ENCODE results near the gene MAP1A. TPM values are rescaled to one million over a fixed set of nuclear protein-coding genes. Genes with fewer than 3 reads are reported as not detected.
A peak's percentile ranks its signal among the peaks of the same experiment; 100 is the strongest.

Gene MAP1A
- total RNA-seq, 3 donors from 2014 or later = 1.1 to 1.2 (median 1.2) TPM

DNA sequence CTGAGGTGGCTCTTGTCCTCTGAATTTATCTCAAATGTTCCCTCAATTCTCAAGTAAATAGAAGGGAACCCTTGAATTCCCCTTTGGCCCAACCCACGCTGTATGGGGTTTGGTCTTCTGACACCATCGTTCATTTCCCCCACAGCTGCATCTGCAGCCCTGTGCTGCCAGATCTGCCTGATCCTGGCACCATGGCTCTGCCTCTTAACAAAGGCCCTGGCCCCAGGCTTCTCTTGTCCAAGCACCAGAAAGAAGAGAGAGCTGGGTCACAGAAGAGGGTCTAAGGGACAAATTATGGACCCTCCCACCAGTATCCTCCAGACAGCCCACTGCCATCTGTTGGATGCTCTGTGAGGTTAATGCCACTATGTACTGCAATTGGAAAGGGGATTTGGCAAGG, 1.8 kb downstream of the MAP1A start:
- Mint-ChIP-seq H3K4me3 (peak overlapping the region; percentile 8), H3K4me1 (ENCODE audit: low read depth) (peaks cover 19% of the 10 kb centered on the region)

DNA sequence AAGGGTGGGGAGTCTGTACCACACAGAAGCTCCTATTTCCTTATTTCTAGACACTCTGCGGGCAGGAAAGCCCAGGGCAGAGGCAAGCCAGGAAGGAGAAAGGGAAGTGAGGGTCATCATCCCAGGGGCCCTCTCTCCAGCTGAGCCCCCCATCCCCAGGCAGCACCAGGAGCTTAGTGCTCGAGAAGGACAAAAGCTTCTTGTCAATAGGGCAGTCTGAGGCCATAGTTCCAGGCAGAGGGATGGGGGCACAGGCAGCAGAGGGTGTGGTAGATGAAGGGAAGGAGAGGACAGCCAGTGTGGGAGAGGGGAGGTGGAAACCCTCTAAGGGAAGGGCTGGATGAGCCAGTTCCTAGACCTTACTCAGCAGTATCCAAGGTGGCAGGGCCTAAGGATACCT, 2.7 kb downstream of the MAP1A start:
- DNase-seq = no peak
- ATAC-seq = no peak
- H3K36me3 Mint-ChIP-seq (ENCODE audit: insufficient read depth) = no peaks in the 10 kb centered on the region
- H3K27me3 Mint-ChIP-seq (ENCODE audit: low read depth) = peaks cover 28% of the 10 kb centered on the region
- H3K4me1 Mint-ChIP-seq (ENCODE audit: low read depth) = peaks cover 22% of the 10 kb centered on the region
- H3K4me3 Mint-ChIP-seq = no peak overlapping the region
- no peaks in the 10 kb centered on the region for H3K9me3 Mint-ChIP-seq

More for the DNA sequence above, 1.8 kb downstream of the MAP1A start:
- Mint-ChIP-seq H3K27me3 (ENCODE audit: low read depth) (peaks cover 28% of the 10 kb centered on the region), H3K36me3 (ENCODE audit: insufficient read depth) (no peaks in the 10 kb centered on the region), H3K9me3 (no peaks in the 10 kb centered on the region)
- no peak for ATAC-seq
- no peak for DNase-seq

DNA sequence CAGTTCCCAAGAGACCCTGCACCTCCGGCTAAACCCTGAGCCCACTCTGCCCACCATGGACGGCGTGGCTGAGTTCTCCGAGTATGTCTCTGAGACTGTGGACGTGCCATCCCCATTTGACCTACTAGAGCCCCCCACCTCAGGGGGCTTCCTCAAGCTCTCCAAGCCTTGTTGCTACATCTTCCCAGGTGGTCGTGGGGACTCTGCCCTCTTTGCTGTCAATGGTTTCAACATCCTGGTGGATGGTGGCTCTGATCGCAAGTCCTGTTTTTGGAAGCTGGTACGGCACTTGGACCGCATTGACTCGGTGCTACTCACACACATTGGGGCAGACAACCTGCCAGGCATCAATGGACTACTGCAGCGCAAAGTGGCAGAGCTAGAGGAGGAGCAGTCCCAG, 4.0 kb downstream of the MAP1A start:
- DNase-seq = no peak
- Mint-ChIP-seq H3K9me3 (no peaks in the 10 kb centered on the region), H3K36me3 (ENCODE audit: insufficient read depth) (no peaks in the 10 kb centered on the region), H3K27me3 (ENCODE audit: low read depth) (peaks cover 25% of the 10 kb centered on the region), H3K4me1 (ENCODE audit: low read depth) (peaks cover 23% of the 10 kb centered on the region), H3K4me3 (no peak overlapping the region)
- no peak for ATAC-seq

DNA sequence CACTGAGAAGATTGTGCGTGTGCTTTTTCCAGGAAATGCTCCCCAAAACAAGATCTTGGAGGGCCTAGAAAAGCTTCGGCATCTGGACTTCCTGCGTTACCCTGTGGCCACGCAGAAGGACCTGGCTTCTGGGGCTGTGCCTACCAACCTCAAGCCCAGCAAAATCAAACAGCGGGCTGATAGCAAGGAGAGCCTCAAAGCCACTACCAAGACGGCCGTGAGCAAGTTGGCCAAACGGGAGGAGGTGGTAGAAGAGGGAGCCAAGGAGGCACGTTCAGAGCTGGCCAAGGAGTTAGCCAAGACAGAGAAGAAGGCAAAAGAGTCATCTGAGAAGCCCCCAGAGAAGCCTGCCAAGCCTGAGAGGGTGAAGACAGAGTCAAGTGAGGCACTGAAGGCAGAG, 4.8 kb downstream of the MAP1A start:
- H3K9me3 Mint-ChIP-seq = no peaks in the 10 kb centered on the region
- peaks cover 23% of the 10 kb centered on the region for H3K4me1 Mint-ChIP-seq (ENCODE audit: low read depth)
- H3K4me3 Mint-ChIP-seq = no peak overlapping the region
- ATAC-seq (no peak), DNase-seq (no peak)
- peaks cover 20% of the 10 kb centered on the region for H3K27me3 Mint-ChIP-seq (ENCODE audit: low read depth)
- no peaks in the 10 kb centered on the region for H3K36me3 Mint-ChIP-seq (ENCODE audit: insufficient read depth)

DNA sequence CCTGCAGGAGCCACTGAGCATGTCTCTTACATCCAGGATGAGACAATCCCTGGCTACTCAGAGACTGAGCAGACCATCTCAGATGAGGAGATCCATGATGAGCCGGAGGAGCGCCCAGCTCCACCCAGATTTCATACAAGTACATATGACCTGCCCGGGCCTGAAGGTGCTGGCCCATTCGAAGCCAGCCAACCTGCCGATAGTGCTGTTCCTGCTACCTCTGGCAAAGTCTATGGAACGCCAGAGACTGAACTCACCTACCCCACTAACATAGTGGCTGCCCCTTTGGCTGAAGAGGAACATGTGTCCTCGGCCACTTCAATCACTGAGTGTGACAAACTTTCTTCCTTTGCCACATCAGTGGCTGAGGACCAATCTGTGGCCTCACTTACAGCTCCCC, 6.2 kb downstream of the MAP1A start:
- ATAC-seq (no peak), DNase-seq (no peak)
- Mint-ChIP-seq H3K27me3 (ENCODE audit: low read depth) (peaks cover 9% of the 10 kb centered on the region), H3K4me3 (no peak overlapping the region), H3K4me1 (ENCODE audit: low read depth) (peaks cover 14% of the 10 kb centered on the region), H3K9me3 (no peaks in the 10 kb centered on the region), H3K36me3 (ENCODE audit: insufficient read depth) (no peaks in the 10 kb centered on the region)

DNA sequence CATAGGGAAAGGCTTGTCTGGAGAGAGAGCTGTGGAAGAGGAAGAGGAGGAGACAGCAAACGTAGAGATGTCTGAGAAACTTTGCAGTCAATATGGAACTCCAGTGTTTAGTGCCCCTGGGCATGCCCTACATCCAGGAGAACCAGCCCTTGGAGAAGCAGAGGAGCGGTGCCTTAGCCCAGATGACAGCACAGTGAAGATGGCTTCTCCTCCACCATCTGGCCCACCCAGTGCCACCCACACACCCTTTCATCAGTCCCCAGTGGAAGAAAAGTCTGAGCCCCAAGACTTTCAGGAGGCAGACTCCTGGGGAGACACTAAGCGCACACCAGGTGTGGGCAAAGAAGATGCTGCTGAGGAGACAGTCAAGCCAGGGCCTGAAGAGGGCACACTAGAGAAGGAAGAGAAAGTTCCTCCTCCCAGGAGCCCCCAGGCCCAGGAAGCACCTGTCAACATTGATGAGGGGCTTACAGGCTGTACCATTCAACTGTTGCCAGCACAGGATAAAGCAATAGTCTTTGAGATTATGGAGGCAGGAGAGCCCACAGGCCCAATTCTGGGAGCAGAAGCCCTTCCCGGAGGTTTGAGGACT, 6.9 kb downstream of the MAP1A start:
- Mint-ChIP-seq H3K9me3 (no peaks in the 10 kb centered on the region), H3K36me3 (ENCODE audit: insufficient read depth) (no peaks in the 10 kb centered on the region), H3K4me1 (ENCODE audit: low read depth) (peaks cover 10% of the 10 kb centered on the region), H3K27me3 (ENCODE audit: low read depth) (peaks cover 4% of the 10 kb centered on the region), H3K4me3 (no peak overlapping the region)
- DNase-seq = no peak
- ATAC-seq = no peak

DNA sequence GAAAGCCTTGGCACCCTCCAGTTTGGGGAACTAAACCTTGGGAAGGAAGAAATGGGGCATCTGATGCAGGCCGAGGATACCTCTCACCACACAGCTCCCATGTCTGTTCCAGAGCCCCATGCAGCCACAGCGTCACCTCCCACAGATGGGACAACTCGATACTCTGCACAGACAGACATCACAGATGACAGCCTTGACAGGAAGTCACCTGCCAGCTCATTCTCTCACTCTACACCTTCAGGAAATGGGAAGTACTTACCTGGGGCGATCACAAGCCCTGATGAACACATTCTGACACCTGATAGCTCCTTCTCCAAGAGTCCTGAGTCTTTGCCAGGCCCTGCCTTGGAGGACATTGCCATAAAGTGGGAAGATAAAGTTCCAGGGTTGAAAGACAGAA, 7.7 kb downstream of the MAP1A start:
- Mint-ChIP-seq H3K9me3 (no peaks in the 10 kb centered on the region), H3K4me1 (ENCODE audit: low read depth) (peaks cover 10% of the 10 kb centered on the region), H3K4me3 (no peak overlapping the region), H3K27me3 (ENCODE audit: low read depth) (no peaks in the 10 kb centered on the region), H3K36me3 (ENCODE audit: insufficient read depth) (no peaks in the 10 kb centered on the region)
- DNase-seq = no peak
- ATAC-seq = peak; percentile 33 to 41

DNA sequence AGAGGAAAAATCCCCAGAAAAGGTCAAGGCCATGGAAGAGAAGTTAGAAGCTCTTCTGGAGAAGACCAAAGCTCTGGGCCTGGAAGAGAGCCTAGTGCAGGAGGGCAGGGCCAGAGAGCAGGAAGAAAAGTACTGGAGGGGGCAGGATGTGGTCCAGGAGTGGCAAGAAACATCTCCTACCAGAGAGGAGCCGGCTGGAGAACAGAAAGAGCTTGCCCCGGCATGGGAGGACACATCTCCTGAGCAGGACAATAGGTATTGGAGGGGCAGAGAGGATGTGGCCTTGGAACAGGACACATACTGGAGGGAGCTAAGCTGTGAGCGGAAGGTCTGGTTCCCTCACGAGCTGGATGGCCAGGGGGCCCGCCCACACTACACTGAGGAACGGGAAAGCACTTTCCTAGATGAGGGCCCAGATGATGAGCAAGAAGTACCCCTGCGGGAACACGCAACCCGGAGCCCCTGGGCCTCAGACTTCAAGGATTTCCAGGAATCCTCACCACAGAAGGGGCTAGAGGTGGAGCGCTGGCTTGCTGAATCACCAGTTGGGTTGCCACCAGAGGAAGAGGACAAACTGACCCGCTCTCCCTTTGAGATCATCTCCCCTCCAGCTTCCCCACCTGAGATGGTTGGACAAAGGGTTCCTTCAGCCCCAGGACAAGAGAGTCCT, 9.0 kb downstream of the MAP1A start:
- H3K27me3 Mint-ChIP-seq (ENCODE audit: low read depth) = no peaks in the 10 kb centered on the region
- H3K4me3 Mint-ChIP-seq = no peak overlapping the region
- DNase-seq (no peak), ATAC-seq (no peak)
- no peaks in the 10 kb centered on the region for H3K9me3 Mint-ChIP-seq
- H3K36me3 Mint-ChIP-seq (ENCODE audit: insufficient read depth) = no peaks in the 10 kb centered on the region
- H3K4me1 Mint-ChIP-seq (ENCODE audit: low read depth) = peaks cover 10% of the 10 kb centered on the region

DNA sequence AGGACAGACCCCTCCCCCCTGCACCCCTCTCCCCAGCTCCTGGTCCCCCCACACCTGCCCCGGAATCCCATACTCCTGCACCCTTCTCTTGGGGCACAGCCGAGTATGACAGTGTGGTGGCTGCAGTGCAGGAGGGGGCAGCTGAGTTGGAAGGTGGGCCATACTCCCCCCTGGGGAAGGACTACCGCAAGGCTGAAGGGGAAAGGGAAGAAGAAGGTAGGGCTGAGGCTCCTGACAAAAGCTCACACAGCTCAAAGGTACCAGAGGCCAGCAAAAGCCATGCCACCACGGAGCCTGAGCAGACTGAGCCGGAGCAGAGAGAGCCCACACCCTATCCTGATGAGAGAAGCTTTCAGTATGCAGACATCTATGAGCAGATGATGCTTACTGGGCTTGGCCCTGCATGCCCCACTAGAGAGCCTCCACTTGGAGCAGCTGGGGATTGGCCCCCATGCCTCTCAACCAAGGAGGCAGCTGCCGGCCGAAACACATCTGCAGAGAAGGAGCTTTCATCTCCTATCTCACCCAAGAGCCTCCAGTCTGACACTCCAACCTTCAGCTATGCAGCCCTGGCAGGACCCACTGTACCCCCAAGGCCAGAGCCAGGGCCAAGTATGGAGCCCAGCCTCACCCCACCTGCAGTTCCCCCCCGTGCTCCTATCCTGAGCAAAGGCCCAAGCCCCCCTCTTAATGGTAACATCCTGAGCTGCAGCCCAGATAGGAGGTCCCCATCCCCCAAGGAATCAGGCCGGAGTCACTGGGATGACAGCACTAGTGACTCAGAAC, 9.8 kb downstream of the MAP1A start:
- ATAC-seq = no peak
- H3K4me3 Mint-ChIP-seq = no peak overlapping the region
- no peaks in the 10 kb centered on the region for H3K36me3 Mint-ChIP-seq (ENCODE audit: insufficient read depth)
- H3K4me1 Mint-ChIP-seq (ENCODE audit: low read depth) = peaks cover 10% of the 10 kb centered on the region
- no peaks in the 10 kb centered on the region for H3K27me3 Mint-ChIP-seq (ENCODE audit: low read depth)
- no peak for DNase-seq
- H3K9me3 Mint-ChIP-seq = no peaks in the 10 kb centered on the region

DNA sequence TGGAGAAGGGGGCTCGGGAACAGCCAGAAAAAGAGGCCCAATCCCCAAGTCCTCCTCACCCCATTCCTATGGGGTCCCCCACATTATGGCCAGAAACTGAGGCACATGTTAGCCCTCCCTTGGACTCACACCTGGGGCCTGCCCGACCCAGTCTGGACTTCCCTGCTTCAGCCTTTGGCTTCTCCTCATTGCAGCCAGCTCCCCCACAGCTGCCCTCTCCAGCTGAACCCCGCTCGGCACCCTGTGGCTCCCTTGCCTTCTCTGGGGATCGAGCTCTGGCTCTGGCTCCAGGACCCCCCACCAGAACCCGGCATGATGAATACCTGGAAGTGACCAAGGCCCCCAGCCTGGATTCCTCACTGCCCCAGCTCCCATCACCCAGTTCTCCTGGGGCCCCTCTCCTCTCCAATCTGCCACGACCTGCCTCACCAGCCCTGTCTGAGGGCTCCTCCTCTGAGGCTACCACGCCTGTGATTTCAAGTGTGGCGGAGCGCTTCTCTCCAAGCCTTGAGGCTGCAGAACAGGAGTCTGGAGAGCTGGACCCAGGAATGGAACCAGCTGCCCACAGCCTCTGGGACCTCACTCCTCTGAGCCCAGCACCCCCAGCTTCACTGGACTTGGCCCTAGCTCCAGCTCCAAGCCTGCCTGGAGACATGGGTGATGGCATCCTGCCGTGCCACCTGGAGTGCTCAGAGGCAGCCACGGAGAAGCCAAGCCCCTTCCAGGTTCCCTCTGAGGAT, 10.6 kb downstream of the MAP1A start:
- H3K27me3 Mint-ChIP-seq (ENCODE audit: low read depth) = no peaks in the 10 kb centered on the region
- peaks cover 10% of the 10 kb centered on the region for H3K4me1 Mint-ChIP-seq (ENCODE audit: low read depth)
- ATAC-seq (no peak), DNase-seq (no peak)
- H3K9me3 Mint-ChIP-seq = no peaks in the 10 kb centered on the region
- H3K4me3 Mint-ChIP-seq = no peak overlapping the region
- H3K36me3 Mint-ChIP-seq (ENCODE audit: insufficient read depth) = no peaks in the 10 kb centered on the region

DNA sequence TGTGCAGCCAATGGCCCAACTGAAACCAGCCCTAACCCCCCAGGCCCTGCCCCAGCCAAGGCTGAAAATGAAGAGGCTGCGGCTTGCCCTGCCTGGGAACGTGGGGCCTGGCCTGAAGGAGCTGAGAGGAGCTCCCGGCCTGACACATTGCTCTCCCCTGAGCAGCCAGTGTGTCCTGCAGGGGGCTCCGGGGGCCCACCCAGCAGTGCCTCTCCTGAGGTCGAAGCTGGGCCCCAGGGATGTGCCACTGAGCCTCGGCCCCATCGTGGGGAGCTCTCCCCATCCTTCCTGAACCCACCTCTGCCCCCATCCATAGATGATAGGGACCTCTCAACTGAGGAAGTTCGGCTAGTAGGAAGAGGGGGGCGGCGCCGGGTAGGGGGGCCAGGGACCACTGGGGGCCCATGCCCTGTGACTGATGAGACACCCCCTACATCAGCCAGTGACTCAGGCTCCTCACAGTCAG, 11.2 kb downstream of the MAP1A start:
- H3K9me3 Mint-ChIP-seq = no peaks in the 10 kb centered on the region
- H3K4me3 Mint-ChIP-seq = no peak overlapping the region
- H3K36me3 Mint-ChIP-seq (ENCODE audit: insufficient read depth) = no peaks in the 10 kb centered on the region
- peaks cover 10% of the 10 kb centered on the region for H3K4me1 Mint-ChIP-seq (ENCODE audit: low read depth)
- ATAC-seq (no peak), DNase-seq (no peak)
- H3K27me3 Mint-ChIP-seq (ENCODE audit: low read depth) = no peaks in the 10 kb centered on the region

DNA sequence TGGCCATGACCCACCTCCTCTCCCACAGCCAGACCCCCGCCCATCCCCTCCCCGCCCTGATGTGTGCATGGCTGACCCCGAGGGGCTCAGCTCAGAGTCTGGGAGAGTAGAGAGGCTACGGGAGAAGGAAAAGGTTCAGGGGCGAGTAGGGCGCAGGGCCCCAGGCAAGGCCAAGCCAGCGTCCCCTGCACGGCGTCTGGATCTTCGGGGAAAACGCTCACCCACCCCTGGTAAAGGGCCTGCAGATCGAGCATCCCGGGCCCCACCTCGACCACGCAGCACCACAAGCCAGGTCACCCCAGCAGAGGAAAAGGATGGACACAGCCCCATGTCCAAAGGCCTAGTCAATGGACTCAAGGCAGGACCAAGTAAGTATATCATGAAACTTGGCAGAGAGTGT, 11.7 kb downstream of the MAP1A start:
- Mint-ChIP-seq H3K9me3 (no peaks in the 10 kb centered on the region), H3K4me1 (ENCODE audit: low read depth) (peaks cover 10% of the 10 kb centered on the region), H3K36me3 (ENCODE audit: insufficient read depth) (no peaks in the 10 kb centered on the region), H3K4me3 (no peak overlapping the region), H3K27me3 (ENCODE audit: low read depth) (no peaks in the 10 kb centered on the region)
- DNase-seq (no peak), ATAC-seq (peak in 1 of 2 donors; percentile 9)

DNA sequence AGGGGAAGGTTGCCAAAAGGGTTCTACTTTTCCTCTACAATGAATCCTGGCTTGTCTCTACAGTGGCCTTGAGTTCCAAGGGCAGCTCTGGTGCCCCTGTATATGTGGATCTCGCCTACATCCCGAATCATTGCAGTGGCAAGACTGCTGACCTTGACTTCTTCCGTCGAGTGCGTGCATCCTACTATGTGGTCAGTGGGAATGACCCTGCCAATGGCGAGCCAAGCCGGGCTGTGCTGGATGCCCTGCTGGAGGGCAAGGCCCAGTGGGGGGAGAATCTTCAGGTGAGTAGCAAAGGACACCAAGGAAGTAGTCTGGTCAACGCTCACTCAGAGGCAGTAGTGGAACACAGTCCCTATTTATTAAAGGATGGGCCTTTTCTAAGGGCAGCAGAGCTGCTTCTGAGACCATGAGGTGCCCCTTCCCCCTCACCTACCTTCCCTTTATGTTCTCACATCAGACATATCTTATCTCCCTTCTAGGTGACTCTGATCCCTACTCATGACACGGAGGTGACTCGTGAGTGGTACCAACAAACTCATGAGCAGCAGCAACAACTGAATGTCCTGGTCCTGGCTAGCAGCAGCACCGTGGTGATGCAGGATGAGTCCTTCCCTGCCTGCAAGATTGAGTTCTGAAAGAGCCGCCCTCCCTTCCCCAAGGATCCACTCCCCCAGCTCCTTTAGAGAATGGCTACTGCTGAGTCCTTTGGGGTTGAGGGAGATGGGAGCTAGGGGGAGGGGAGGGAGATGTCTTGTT, 12.4 kb downstream of the MAP1A start:
- no peak for DNase-seq
- no peak overlapping the region for H3K4me3 Mint-ChIP-seq
- ATAC-seq = no peak
- H3K27me3 Mint-ChIP-seq (ENCODE audit: low read depth) = no peaks in the 10 kb centered on the region
- H3K4me1 Mint-ChIP-seq (ENCODE audit: low read depth) = peaks cover 6% of the 10 kb centered on the region
- no peaks in the 10 kb centered on the region for H3K9me3 Mint-ChIP-seq
- H3K36me3 Mint-ChIP-seq (ENCODE audit: insufficient read depth) = no peaks in the 10 kb centered on the region

Data from activated T-cell treated with anti-CD3 and anti-CD28 coated beads, Interleukin-2, amount 50 U/mL, for 4 hours (primary cell).